HG03457 (cell line): ENCODE data around the gene SH3PXD2A.
"Not testable (repeated sequence)": the region's sequence is repeated elsewhere in the genome, so short reads cannot be mapped to it uniquely, and the experiment has no call there.

Experiments used
- ATAC-seq: cut with Tn5 transposase; IDR thresholded peaks from one replicate; pipeline ENCODE4 v1.9.1; 2021; ENCODE audit warnings: moderate number of reproducible peaks; ENCODE audit not compliant: unreplicated experiment

Gene SH3PXD2A

DNA sequence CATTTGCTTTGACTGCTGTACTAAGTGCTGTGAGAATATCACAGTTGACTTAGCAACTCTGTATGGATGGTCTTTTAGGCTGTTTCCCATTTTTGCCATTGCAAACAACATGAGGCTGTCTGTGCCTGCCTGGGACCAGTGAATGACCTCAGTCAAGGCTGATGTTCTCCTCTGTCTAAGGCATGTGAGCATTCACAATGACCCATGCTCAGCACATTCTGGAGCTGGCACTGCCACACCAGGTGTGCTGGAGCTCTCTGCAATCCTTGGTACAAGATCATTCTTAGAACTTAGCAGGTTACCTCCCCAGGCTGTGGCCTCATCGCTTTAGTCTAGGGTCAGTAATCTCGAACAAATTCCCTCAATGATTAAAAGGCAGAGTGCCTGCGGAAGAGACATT lies 61.9 kb downstream of the SH3PXD2A start:
- ATAC-seq: no peak

DNA sequence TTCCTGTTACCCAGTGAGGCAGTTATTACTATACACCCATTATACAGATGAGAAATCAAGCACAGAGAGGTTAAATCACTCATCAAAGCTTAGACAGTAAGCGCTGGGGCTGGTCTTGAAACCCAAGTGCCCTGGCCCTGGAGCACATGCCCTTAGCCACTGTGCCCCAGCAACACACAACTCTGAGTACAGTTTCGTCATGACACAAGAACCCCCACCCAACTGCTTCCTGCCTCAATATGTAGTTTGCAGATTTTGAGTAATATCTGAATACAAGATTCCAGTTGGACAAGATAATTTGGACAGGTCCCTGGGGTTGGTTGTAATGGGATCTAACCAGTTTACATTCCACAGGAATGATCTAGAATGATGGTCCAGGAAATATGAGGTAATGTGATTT lies 62.8 kb downstream of the SH3PXD2A start:
- no peak for ATAC-seq

DNA sequence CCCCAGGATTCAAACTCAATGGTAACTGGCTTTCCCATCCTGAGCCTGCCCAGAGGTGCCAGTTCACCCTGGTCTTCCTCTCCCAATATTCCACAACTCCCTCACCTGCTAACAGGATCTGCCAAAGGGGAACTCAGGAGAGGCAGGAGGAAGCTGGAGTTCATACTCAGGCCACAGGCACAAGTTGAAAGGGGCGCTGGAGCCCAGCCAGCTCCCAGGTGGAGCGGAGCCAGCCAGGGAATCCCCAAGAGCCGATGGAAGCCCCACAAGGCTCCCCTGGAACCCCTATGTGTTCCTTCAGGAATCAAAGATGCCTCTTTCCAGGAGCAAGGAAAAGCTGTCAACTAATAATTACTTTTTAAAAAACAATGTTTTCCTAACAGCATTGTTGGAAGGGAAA lies 63.5 kb downstream of the SH3PXD2A start:
- no peak for ATAC-seq

DNA sequence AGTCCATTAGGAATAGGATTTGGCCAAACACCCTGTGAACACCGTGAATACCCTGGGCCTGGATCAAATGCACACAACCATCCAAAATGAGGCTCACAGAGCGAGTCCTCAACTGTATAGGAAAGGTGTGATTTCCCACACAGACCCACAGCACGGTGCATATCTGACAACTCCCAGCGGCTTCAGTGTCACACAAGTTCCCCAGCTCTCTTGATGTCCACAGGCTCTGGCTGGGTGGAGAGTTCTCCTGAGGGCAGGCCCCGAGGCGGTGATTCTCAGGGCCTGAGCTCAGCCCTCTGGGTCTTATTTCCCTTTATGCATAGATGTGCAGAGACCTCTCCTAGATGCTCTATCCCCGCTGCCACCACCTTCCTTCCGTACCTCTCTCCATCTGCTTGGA lies 64.1 kb downstream of the SH3PXD2A start:
- no peak for ATAC-seq

DNA sequence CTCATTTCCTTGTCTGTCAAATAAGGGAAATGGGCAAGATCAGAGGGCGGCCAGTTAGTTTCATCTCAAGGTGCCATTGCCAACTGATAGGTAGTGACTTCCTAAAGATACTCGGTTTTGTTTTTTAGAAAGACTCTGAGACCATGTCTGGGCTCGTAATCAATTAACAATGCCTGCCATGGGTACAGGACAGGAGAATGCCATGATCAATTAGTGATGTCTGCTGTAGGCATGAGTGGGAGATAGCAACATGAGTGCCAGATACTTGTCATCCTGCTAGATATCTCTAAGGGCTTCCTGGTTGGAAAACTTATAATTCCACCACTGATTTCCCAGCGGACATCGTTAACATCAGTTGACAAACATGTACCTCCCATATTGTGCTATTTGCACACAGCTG lies 64.8 kb downstream of the SH3PXD2A start:
- ATAC-seq: no peak

DNA sequence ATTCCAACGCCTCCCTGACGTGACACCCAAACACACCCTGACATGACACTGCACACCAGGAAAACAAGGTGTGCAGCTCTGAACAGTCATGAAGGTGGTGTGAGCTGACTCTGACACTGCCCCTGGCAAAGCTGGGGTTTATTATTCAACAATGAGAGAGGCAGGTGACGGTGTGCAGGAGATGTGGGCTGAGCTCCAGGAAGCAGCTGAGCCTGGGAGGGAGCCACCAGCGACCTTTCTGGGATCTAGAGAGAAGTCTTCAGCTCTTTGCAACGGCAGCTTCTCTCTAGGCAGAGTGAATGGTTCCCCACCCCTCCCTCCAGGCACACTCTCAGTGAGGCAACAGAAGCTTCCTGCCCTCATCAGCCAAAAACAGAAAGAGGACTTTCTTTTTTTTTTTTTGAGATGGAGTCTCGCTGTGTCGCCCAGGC lies 65.6 kb downstream of the SH3PXD2A start:
- ATAC-seq: no peak

DNA sequence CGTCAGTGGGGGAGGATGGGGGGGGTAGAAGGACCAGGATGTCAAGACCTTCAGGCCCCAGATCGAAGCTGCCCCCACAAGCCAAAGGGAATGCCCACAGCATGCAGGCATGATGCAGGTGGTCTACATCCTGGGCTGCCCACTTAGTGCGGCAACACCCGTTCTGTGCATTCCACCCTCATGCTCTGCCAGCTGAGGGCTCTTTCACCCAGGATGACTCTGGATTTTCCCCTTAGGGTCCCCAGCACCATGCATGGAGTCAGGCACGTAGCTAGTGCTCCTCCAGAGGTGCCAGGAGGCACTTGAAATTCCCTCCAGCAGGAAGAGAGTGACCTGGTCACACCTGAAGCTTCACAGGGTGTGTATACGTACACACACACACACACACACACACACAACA lies 66.2 kb downstream of the SH3PXD2A start:
- ATAC-seq: no peak

DNA sequence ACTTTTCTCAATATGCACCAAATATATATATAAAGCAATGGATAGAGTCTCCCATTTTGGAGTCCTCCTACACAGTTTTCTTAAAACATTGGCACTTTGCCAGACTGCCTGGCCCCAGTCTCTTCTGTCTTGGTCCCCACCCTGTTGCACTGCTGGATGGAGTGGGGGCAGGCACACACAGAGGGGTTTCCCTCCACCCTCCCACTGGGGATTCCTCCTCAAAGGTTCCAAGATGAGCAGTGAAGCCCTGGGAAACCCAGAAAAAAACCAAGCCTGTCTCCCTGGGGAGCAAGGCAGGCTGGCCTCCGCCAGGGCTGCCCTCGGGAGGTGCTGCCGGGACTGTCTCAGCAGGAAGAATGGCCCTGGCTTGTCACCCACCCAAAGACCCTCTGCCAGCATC lies 68.0 kb downstream of the SH3PXD2A start:
- ATAC-seq: no peak

DNA sequence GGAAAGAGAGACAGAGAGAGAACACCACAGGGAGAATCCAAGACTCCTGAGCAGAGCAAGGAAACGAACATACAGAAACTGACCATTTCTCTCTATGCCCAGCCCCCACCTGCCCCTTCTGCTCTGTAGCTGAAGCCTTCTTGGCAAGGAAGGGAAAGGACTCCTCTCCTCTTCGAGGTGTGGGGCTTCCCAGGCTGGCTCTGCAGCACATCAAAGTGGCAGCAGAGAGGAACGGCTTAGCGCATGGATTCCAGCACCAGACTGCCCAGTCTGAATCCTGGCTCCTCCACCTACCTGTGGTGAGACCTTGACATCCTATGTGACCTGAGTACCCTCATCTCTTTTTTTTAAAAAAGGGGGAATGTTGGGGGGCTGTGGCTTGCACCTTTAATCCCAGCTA lies 69.4 kb downstream of the SH3PXD2A start:
- ATAC-seq: no peak

DNA sequence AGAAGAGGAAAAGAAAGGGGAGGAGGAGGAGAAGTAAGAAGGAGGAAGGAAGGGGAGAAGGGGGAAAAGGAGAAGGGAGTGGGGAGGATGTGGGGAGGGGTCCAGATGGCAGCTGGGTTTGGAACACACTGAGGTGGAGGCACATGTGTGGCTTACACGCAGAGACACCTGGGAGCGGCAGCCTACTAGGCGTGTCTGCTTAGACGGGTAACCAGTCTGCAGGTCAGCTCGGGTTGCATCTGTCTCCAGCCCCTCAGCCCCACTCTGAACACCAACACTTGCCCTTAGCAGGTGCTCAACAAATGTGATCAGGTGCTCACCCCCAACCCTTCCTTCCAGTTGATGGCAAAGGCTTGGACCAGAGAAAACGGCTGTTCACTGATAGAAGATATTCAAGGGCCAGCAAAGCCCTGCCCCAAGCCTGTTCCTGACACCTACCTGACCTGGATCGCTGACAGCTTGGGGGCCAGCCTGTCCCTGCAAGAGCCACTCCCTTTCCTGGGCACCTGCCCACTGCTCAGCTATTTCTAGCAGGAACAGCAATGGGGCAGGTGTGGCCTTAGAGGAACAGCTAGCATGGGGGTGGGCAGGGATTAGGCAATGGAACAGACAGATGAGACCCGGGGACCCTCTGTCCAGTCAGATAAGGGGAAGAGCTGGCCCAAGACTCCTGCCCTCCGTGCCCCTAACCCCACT lies 70.5 kb downstream of the SH3PXD2A start:
- no peak for ATAC-seq

DNA sequence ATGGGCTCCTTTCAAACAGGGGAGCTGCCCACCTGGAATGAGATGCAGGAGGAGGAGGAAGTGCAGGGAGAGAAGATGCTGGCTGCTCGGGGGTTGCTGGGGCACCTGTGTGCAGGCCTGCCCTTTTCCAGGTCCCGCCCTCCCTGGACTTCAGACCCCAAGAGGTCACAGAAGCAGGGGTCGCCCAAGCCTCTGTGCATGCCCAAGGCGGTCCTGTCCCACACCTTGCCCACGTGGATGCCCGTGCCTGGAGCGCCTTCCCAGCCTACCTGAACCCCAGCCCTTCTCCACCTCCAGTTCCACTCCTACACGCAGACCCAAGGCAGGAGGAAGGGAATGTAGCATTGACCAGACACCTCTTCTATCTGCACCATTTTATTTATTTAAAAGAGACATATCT lies 71.3 kb downstream of the SH3PXD2A start:
- no peak for ATAC-seq

DNA sequence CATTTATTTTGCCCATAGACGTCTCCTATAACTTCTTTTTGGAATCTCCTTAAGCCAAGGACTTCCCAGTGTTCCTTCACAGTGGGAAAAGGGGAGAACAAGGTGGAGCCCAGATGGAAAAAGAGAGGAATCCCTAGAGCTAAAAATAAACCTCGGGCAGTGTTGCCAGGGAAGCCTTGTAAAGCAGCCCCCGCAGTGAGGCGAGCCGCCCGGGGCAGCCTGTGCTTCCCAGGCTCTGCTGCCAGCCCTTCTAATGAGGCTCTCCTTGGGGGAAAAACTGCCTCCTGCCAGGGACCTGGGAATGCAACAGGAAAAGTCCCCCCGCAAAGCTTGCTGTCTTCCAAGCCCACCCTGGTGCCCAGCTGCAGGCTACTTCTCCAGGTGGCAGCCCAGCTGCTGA lies 71.7 kb downstream of the SH3PXD2A start:
- no peak for ATAC-seq

DNA sequence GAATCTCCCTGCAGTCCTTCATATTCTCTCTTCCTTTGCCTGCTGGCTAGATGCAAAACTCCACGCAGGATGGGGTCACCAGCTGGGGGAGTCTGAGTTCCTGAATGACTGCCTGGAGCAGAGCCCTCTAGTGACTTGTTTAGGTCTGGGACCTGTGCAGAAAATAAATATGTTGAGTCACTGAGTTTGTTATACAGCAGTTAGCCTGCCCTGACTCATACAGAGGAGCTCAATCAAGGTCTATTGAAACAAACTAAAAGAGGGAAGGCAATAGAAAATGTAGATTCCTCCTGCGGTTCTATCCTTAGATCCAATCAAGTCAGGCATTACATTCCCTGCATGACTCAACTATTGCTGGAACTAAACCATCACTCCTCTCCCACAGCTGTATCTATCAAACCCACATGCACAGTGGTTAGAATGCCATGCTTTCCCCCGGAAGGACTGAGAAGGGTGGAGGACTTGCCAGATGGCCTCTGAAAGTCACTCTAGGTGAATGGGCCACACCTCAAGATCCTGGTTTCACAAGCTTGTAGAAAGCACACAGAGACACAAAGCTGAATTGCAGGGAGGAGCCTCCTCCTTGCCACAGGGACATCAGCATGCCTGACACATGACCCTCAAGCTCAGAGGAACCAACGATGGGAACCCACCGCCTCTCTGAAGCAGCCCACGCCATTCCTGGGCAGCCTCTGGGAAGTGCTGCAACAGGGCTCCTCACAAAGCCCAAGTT lies 73.9 kb downstream of the SH3PXD2A start:
- no peak for ATAC-seq

DNA sequence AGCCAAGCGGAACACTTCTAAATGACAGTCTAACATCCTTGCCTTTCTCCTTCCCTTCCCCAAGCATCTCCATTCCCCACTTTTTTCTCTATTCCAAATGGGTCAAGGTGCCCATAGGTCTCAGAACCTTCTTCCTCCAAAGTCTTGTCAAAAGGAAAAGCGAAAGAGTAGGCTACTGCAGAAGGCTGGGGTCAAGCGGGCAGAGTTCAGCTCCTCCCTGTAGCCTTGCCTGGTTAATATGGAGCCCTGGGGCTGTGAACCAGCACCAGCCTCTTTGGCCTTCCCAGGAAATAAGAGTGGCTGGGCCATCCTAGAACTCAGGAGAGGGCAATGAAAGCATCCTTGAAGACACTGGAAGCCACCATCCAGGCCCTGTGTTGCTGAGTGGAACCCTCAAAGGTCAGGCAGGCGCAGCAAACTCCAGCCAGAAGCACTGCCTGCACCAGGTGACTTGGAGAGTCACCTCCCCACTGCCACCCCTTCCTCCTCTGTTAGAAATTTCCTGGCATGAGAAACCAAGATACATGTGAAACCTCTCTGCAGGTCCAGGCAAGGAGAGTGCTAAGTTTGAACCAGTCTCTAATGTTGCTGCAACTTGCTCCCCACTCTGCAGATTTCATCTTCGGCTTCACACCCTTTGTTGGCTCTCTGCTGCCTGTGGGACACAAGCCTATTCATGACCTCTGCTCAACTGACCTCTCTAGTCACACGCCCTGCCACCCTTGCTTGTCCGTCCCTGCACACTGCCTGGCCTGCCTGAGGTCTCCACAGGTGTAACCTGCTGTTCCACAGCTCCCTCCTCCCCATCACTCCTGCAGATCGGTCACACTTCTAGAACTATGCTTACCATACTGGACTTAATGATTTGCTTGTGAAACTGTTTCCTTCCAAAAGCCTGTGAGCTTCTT lies 74.9 kb downstream of the SH3PXD2A start:
- ATAC-seq: no peak

DNA sequence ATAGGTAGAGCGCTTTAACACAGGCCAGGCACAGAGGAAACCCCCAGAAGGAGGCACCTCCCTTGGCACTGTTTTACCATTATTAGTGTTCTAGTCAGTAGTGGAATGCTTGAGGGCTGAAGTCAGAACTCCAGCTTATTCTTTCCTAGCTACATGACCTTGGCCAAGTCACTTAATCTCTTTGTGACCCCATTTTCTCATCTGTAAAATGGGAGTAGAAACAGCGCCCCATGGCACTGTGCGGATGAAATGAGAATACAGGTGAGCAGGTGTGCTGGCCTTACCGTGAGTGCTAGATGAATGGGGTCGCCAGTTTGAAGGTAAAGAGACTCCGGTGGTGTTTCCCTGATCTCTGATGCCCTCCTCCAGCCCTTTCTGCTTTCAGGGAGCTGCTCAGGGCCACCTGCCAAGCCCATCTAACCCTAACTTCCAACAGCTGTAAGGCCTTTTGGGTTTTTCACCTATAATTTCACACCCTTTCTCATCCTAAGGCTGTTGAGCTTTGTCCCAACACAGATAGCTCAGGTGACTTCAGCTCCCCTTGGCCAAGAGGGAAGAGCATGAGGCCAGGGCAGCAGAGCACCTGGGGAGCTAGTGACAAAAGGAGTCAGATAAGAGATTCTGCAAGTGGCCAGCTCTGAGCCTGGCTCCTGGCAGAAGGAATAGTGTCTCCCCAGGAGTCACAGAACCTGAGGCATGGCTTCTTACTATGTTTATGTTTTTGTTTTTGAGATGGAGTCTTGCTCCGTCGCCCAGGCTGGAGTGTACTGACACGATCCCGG lies 76.8 kb downstream of the SH3PXD2A start:
- ATAC-seq: no peak

DNA sequence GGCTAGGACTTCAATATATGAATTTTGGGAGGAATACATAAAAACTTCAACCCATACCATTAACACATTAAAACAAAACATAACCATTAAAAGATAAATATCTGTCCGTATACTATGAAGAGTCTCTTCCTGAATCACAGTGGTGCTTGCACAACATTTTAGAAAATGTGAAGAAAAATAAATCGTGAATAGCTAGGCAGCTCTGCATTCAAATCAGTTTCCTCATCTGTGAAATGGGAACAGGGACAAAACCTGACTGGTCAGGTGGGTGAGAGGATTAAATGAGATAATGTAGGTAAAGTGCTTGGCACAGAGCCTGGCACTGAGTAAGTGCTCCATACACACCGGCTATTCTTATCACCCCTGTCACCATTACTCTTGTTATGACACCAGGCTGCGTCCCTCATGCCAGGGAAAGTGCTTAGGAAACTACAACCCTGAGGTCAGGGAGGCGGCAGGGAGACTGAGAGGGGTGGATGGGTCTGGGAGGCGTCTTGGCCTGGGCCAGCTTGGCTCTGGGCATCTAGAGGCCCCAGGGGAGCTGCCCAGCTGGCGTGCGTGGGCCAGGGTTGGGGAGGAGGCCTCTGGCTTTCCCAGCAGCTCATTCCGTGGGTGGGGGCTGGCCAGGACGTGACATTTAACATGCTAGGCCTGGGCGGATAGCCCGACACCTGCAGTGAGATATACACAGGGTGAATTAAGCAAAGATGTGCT lies 78.3 kb downstream of the SH3PXD2A start:
- ATAC-seq: no peak

DNA sequence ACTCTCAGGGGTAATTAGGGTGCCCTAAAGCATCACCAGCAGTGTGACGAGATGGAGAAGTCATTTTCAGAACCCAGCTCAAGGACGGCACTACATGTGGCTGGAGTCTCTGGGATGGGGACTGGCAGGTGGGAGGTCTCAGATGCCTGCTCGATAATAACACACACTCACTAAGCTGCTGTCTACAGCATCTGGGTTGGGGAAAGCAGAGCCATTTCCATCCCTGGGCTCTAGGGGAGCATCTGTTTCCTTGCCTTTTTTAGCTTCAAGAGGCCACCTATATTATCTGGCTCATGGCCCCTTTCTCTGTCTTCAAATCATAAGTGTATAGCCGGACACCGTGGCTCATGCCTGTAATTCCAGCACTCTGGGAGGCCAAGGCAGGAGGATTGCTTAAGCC lies 79.6 kb downstream of the SH3PXD2A start:
- no peak for ATAC-seq

DNA sequence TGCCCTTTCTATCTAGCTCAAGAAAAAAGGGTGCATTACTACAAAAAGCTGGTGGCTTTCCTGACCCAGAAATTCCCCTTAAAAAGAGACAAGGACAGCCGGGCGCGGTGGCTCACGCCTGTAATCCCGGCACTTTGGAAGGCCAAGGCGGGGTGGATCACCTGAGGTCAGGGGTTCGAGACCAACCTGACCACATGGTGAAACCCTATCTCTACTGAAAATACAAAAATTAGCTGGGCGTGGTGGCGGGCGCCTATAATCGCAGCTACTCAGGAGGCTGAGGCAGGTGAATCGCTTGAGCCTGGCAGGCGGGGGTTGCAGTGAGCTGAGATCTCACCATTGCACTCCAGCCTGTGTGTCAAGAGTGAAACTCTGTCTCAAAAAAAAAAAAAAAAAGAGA lies 82.5 kb downstream of the SH3PXD2A start:
- ATAC-seq: not testable (repeated sequence)

DNA sequence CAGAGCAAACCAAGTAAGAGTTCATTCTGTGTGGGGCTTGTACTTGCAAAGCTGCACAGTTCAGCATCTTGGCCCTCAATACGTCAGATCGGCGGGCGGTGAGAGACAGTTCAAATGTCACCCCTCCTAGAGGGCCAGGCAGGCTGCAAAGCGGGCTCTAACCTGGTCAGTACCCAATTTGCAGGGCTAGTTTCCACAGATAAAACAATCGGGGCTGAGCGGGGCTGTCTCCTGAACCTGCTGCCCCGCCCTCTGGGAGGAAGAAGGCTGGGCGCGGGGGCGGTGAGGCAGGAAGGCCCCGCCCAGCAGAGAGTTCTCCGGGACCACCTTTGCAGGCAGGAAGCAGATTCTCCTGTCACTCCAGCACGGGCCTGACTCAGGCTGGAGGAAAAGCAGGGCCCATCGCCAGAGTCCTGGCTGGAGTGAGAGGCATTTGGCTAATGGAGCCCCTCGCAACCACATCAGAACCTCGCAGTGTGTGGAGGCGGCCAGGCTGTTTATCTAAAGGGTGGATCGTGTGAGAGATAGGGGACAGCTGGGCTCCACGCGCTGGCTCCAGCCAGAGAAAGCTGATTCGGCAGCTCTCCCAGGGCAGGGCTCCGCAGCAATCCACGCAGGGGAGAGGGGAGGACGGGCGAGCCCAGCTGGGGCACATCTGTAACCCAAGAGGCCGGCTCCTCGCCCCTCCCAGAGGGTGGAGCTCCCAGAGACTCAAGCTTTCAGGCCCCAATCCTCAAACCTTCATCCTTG lies 83.1 kb downstream of the SH3PXD2A start:
- no peak for ATAC-seq

DNA sequence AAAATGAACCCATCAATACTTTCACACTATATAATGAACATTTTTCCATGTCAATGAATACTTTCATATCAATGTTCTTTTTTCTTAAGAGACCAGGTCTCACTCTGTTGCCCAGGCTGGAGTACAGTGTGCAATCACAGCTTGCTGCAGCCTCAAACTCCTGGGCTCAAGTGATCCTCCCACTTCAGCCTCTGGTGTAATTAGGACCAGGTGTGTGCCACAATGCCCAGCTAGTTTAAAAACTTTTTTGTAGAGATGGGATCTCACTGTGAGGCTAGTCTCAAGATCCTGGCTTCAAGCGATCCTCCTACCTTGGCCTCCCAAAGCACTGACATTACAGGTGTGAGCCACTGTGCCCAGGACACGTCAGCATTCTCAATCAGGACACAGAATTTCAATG lies 85.2 kb downstream of the SH3PXD2A start:
- ATAC-seq: no peak
